DOHH2 (cell line): ENCODE data around the gene ACADM.

Experiments used
- H3F3A ChIP-seq: fragments of 200-600 bp; sonication (generic), shearing (Covaris generic); 2 replicates; pipeline ENCODE4 v1.6.0; 2016; ENCODE audit warnings: antibody characterized with exemption, mild to moderate bottlenecking; ENCODE audit not compliant: control insufficient read depth, insufficient read depth
- H3K27ac ChIP-seq: fragments of 200-600 bp; sonication (generic); 2 replicates; pipeline ENCODE4 v1.5.1; 2014; ENCODE audit warnings: low read depth, mild to moderate bottlenecking, low read length, moderate library complexity
- H3K27me3 ChIP-seq: fragments of 200-600 bp; sonication (generic); 2 replicates; pipeline ENCODE4 v1.6.1; 2014; ENCODE audit warnings: mild to moderate bottlenecking, low read length, mixed read lengths; ENCODE audit not compliant: control insufficient read depth
- H3K36me3 ChIP-seq: fragments of 200-600 bp; sonication (generic); 2 replicates; pipeline ENCODE4 v1.6.1; 2014; ENCODE audit warnings: mild to moderate bottlenecking, low read length, moderate library complexity, mixed read lengths; ENCODE audit not compliant: control insufficient read depth
- H3K4me1 ChIP-seq: fragments of 200-600 bp; sonication (generic); 2 replicates; pipeline ENCODE4 v1.6.1; 2014; ENCODE audit warnings: mild to moderate bottlenecking, low read length, mixed read lengths; ENCODE audit not compliant: control insufficient read depth
- H3K4me2 ChIP-seq: fragments of 200-600 bp; sonication (generic); 2 replicates; pipeline ENCODE4 v1.6.0; 2014; ENCODE audit warnings: mild to moderate bottlenecking, low read length, moderate library complexity
- H3K4me3 ChIP-seq: fragments of 200-600 bp; sonication (generic); 2 replicates; pipeline ENCODE4 v1.5.1; 2014; ENCODE audit warnings: mild to moderate bottlenecking, low read length, mixed read lengths
- H3K79me2 ChIP-seq: fragments of 200-600 bp; sonication (generic); 2 replicates; pipeline ENCODE4 v1.6.1; 2014; ENCODE audit warnings: mild to moderate bottlenecking, low read length, mixed read lengths; ENCODE audit not compliant: control insufficient read depth
- H3K9me2 ChIP-seq: fragments of 200-600 bp; sonication (generic); replicated peaks from 2 replicates; pipeline ENCODE4 v1.6.1; 2014; ENCODE audit warnings: mild to moderate bottlenecking, low read length, mixed read lengths; ENCODE audit not compliant: control insufficient read depth
- H3K9me3 ChIP-seq: fragments of 200-600 bp; sonication (generic); 2 replicates; pipeline ENCODE4 v1.6.1; 2014; ENCODE audit warnings: antibody characterized with exemption, low read length, mixed read lengths; ENCODE audit not compliant: control insufficient read depth, insufficient read depth
- H4K20me1 ChIP-seq: fragments of 200-600 bp; sonication (generic); 2 replicates; pipeline ENCODE4 v1.6.0; 2014; ENCODE audit warnings: low read depth, mild to moderate bottlenecking, antibody characterized with exemption, low read length, moderate library complexity; ENCODE audit not compliant: control insufficient read depth, insufficient read depth
- CTCF ChIP-seq: fragments of 200-600 bp; sonication (generic); IDR thresholded peaks from one replicate; pipeline ENCODE4 v1.5.1; 2014; ENCODE audit warnings: antibody characterized with exemption, mild to moderate bottlenecking, low read depth, low read length; ENCODE audit not compliant: poor library complexity, severe bottlenecking
- EZH2phosphoT487 ChIP-seq: fragments of 200-600 bp; sonication (generic); IDR thresholded peaks from 2 replicates; pipeline ENCODE4 v1.6.1; 2017; ENCODE audit warnings: borderline replicate concordance, mild to moderate bottlenecking, antibody characterized with exemption, low read length, moderate library complexity, mixed read lengths

The ACADM gene

GRCh38 chr1:75725861-75726361 is 1.4 kb downstream of the ACADM start:
- H3K9me2 ChIP-seq, result no peaks in the 10 kb centered on the region

GRCh38 chr1:75727571-75727970 is 3.1 kb downstream of the ACADM start:
- peaks cover 15% of the 10 kb centered on the region for H3F3A ChIP-seq
- TF ChIP-seq EZH2phosphoT487 (no peak), CTCF (no peak)
- H3K4me1 ChIP-seq, result peaks cover 33% of the 10 kb centered on the region
- H3K4me3 ChIP-seq, result peak overlapping the region; percentile 74
- peak overlapping the region; percentile 97 for H3K4me2 ChIP-seq
- H3K9me2 ChIP-seq, result no peaks in the 10 kb centered on the region
- H4K20me1 ChIP-seq, result peaks cover 6% of the 10 kb centered on the region; the same call in 1 of the 2 replicates
- peaks cover 80% of the 10 kb centered on the region for H3K79me2 ChIP-seq
- peaks cover 75% of the 10 kb centered on the region for H3K36me3 ChIP-seq
- H3K27ac ChIP-seq, result peak overlapping the region; percentile 84
- H3K9me3 ChIP-seq, result no peaks in the 10 kb centered on the region
- no peaks in the 10 kb centered on the region for H3K27me3 ChIP-seq

More at GRCh38 chr1:75725861-75726361, 1.4 kb downstream of the ACADM start:
- Histone ChIP-seq H3K9me3 (no peaks in the 10 kb centered on the region), H3F3A (peaks cover 15% of the 10 kb centered on the region), H3K36me3 (peaks cover 61% of the 10 kb centered on the region), H3K4me2 (peak overlapping the region; percentile 97), H3K4me1 (peaks cover 33% of the 10 kb centered on the region), H3K27ac (peak overlapping the region; percentile 84), H3K4me3 (peak overlapping the region; percentile 74), H3K27me3 (no peaks in the 10 kb centered on the region), H3K79me2 (peaks cover 70% of the 10 kb centered on the region), H4K20me1 (peaks cover 6% of the 10 kb centered on the region; the same call in 1 of the 2 replicates)
- no peak for TF ChIP-seq CTCF
- TF ChIP-seq EZH2phosphoT487, result no peak

GRCh38 chr1:75730432-75730831 is 5.9 kb downstream of the ACADM start:
- H3K36me3 ChIP-seq, result peaks cover 89% of the 10 kb centered on the region
- H3K79me2 ChIP-seq, result peaks cover 72% of the 10 kb centered on the region
- H4K20me1 ChIP-seq, result peaks cover 6% of the 10 kb centered on the region; the same call in 1 of the 2 replicates
- no peaks in the 10 kb centered on the region for H3K9me2 ChIP-seq
- no peak for TF ChIP-seq CTCF
- TF ChIP-seq EZH2phosphoT487, result no peak
- H3K4me3 ChIP-seq, result no peak overlapping the region
- H3K4me2 ChIP-seq, result no peak overlapping the region
- H3K4me1 ChIP-seq, result peaks cover 27% of the 10 kb centered on the region
- no peaks in the 10 kb centered on the region for H3K27me3 ChIP-seq
- no peaks in the 10 kb centered on the region for H3K9me3 ChIP-seq
- H3K27ac ChIP-seq, result no peak overlapping the region
- peaks cover 10% of the 10 kb centered on the region for H3F3A ChIP-seq
